ENCODE results near the gene SLC8A2. TPM values are rescaled to one million over a fixed set of nuclear protein-coding genes. Genes with fewer than 3 reads are reported as not detected.

SLC8A2 gene
- total and polyA plus RNA-seq, 10 of the 15 experiments (the other 5 are each of a cell fraction or from before 2014, with no cell fraction given) = not detected

DNA sequence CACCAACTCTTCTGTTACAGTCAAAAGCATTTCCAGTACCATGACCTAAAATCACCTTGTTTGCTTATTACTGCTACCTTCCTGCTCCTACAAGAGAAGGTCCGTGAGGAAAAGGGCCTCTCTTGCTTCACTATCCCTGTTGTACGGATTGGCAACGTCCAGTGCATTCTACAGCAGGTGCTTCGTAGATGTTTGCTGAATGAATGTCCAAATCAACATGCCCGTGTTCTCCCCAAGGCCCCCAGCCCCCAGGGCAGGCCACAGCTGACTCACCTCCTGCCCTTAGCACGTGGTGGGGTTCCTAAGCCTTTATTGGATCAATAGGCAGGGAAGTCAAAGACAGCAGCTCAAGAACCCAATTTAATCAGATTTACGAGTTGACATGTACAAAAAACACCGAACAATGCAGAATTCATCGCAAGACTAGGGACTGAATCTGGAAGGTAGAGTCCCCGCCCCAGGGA lies 48.7 kb upstream of the SLC8A2 start:
- Histone ChIP-seq H3K9me3 (replicated peaks; ENCODE audit: control insufficient read depth, insufficient read depth, low read length) (no peaks in the 10 kb centered on the region; the same call in 2 of the 3 replicates), H3K4me3 (no peak overlapping the region), H3K27me3 (replicated peaks in 1 of 2; ENCODE audit: control insufficient read depth in 2 of 2, insufficient read depth in 2 of 2, low read length in 1 of 2) (no peaks in the 10 kb centered on the region; a peak in 1 of 4 replicates), H3K4me2 (ENCODE audit: control insufficient read depth, insufficient read depth) (no peak overlapping the region), H3K79me2 (ENCODE audit: control insufficient read depth, insufficient read depth, low read length) (no peaks in the 10 kb centered on the region), H4K20me1 (ENCODE audit: control insufficient read depth, insufficient read depth) (no peaks in the 10 kb centered on the region), H3K36me3 (ENCODE audit: control insufficient read depth in 2 of 2, insufficient read depth in 2 of 2, low read length in 1 of 2) (no peaks in the 10 kb centered on the region), H3K27ac (ENCODE audit: control insufficient read depth, insufficient read depth) (no peak overlapping the region), H2AFZ (ENCODE audit: control insufficient read depth, low read depth, low read length) (no peak overlapping the region), H3K9ac (ENCODE audit: control insufficient read depth, insufficient read depth, low read length) (no peak overlapping the region), H3K4me1 (ENCODE audit: control insufficient read depth, insufficient read depth, low read length) (peaks cover 32% of the 10 kb centered on the region)
- WGBS (ENCODE audit: insufficient coverage, insufficient replicate concordance, low lambda C conversion rate, missing lambda C conversion rate) = 73% methylated on average over 10 of the region's 10 CpGs
- in situ Hi-C loops (cut with MboI) (no loop called here), intact Hi-C loops (cut with micrococcal nuclease; ENCODE audit: unreplicated experiment) (no loop called here)
- BruUV-seq (replicated peaks) = no TSS peak
- DNase-seq (ENCODE audit: low read depth, low spot score) = no peak
- no peak for FAIRE-seq
- ChIA-PET POLR2A (interaction anchor here (0.5 to 0.6 kb wide), 2 partner anchors 80 to 87 kb away, joined by 3 read pairs; no protein-coding TSS in a partner anchor), SMC1A (ENCODE audit: uncharacterized antibody, unreplicated experiment) (no interaction called here), RAD21 (ENCODE audit: unreplicated experiment) (interaction anchor here (0.6 kb wide), 1 partner anchor 168 kb away, joined by 3 read pairs; no protein-coding TSS in a partner anchor), CTCF (interaction anchor here (1.0 to 2.8 kb wide), 3 partner anchors 20 to 178 kb away, joined by 4 to 7 read pairs (median 5); no protein-coding TSS in a partner anchor)
- no peak for ATAC-seq
- TF ChIP-seq ZNF622 (IDR thresholded peaks at IDR 0.05) = no peak
- no peak for TF ChIP-seq ZBTB33 (IDR thresholded peaks at IDR 0.05)
- no peak for TF ChIP-seq NFXL1 (IDR thresholded peaks at IDR 0.05; ENCODE audit: borderline replicate concordance)
- no peak for TF ChIP-seq SRF (IDR thresholded peaks at IDR 0.05; ENCODE audit: low read depth in 2 of 2, low read length in 2 of 2)
- no peak for TF ChIP-seq NR2C2 (IDR thresholded peaks at IDR 0.05; ENCODE audit: borderline replicate concordance, control insufficient read depth, insufficient read length, low read depth)
- no peak for TF ChIP-seq CEBPB (IDR thresholded peaks at IDR 0.05; ENCODE audit: borderline replicate concordance in 1 of 2, low read depth in 2 of 2, low read length in 2 of 2)
